Activated CD4-positive, CD25-positive, alpha-beta regulatory T cell treated with anti-CD3 and anti-CD28 coated beads, Interleukin-2, amount 50 U/mL, for 16 hours (primary cell): ENCODE measurements around the gene PPT1.
"Not testable (repeated sequence)": the region's sequence is repeated elsewhere in the genome, so short reads cannot be mapped to it uniquely, and the experiment has no call there.

Experiments
- DNase-seq: peaks from one replicate; pipeline ENCODE4 v3.0.0-alpha.2; 2020; ENCODE audit warnings: low read depth, low spot score

PPT1 gene

DNA sequence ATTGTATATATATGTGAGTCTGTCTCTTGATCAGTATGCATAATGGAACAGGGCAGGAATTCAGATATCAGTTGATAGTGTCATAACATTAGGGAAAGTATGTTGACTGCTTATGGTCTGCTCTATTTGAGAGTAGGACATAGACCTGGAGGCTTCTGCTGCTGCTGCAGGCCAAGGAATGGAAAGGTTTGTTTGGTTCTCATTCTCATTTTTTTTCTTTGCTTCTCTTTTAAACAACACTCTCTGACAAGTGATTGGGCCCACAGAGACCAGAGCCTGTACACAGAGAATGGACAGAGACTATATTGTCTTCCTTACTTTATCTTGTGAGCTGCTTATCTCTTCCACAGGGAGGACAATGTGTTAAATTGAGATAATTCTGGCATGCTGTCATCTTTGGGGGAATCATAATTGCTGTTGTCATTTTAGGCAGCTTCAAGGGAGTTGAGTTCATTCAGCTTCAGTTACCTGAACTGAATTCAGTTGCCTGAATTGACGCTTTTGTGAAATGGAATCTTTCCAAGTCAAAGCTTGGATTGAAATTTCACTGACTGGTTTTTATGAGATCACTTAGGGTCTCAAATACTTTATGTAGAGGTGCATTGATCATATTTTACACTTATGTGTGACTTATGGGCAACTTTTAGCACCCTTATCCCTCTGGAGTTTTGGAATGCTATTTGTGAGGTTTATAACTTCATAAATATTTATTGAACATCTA lies 39.6 kb downstream of the PPT1 start:
- no peak for DNase-seq

GRCh38 chr1:40056519-40057309 lies 40.3 kb downstream of the PPT1 start:
- DNase-seq: no peak

- DNase-seq: no peak
Observed at GRCh38 chr1:40053138-40053887, 43.7 kb downstream of the PPT1 start.

DNA sequence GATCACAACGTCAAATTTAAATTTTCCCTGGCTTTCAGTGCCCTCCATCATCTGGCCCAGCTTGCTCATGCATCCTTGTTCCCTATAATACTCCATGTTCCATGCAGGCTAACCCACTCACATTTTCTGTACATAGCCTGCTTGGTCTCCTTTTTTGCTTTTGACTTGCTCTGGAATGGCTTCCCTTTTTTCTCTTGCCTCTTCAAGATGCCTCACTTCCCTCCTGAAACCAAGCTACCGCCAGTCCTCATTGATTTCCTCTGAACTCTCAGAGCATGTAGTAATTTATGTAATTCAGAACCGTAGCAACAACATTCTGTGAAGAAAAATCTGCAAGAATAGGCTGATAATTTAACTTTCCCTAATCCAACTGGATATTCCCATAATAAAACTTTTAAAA lies 46.2 kb downstream of the PPT1 start:
- no peak for DNase-seq

DNA sequence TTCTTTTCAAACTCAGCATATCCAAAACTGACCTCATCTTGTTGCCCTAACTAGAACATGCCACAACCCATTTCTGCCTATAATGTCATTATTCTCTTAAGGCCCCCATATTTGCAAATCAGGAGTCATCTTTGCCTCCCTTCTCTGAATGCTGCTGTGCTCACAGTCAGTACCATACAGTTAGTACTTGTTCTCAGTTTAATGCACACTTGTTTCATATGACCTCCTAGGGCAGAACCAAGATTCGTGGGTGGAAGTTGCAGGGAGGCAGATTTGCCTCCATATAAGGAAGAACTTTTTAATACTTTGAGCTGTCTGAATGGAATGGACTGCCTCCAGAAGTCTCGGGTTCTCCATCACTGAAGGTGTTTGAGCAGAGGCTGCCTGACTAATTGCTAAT lies 47.3 kb downstream of the PPT1 start:
- DNase-seq: no peak

- no peak for DNase-seq
Observed at GRCh38 chr1:40047769-40048168, 49.3 kb downstream of the PPT1 start.

DNA sequence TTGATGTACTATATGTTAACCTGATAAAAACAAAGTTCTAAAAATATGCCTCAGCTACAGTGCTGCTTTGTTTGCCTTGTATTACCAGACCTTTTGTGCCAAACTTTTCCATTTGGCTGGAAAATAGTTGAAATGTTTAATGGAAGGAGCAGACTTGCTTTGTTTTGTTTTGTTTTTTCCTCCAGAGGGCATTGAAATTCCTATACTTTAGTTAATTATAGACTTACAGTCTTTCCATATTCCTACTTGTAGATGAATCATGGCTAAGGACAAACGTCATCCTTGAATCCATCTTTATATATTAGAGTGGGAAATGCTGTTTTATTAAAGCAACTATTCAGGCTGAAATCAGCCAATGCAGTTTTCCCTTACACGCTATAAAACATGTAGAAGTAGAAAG lies 49.8 kb downstream of the PPT1 start:
- DNase-seq: no peak

- no peak for DNase-seq
Observed at GRCh38 chr1:40045766-40046165, 51.3 kb downstream of the PPT1 start.

GRCh38 chr1:40045182-40045581 lies 51.9 kb downstream of the PPT1 start:
- DNase-seq: no peak

- no peak for DNase-seq
Observed at GRCh38 chr1:40044110-40044509, 52.9 kb downstream of the PPT1 start.

DNA sequence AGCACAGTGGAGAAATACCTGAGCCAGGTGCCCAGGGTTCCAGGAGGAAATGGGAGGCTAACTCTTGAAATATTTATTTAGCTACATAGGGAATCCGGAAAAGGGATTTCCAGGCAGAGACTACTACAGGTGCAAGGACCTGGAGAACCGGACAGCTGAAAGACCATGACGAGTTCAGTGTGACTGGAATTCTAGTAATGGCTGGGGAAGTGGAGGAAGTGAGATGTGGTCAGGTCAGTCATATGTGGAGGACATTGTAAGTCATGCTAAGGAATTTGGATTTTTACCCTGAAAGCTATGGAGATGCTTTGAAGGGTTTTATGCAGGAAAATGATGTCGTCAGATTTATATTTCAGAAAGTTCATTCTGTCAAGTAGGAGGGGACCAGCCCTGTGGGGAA lies 54.7 kb downstream of the PPT1 start:
- DNase-seq: no peak

DNA sequence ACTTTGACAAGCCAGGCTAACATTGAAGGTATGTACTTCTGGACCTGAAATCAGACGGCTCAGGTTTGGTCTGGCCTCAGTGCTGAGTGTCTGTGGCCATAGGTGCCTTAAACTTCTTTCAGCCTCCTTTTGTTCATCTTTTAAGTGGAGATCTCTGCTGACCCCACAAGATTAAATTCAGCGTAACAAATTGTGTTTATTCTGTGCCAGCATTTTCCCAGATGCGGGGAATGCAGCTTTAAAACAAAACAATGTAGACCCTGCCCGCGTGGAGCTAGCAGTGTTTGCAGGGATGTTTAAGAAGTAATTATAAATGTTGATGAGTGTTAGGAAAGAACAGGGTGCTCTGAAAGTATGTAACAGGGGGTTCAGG lies 55.6 kb downstream of the PPT1 start:
- DNase-seq: no peak

DNA sequence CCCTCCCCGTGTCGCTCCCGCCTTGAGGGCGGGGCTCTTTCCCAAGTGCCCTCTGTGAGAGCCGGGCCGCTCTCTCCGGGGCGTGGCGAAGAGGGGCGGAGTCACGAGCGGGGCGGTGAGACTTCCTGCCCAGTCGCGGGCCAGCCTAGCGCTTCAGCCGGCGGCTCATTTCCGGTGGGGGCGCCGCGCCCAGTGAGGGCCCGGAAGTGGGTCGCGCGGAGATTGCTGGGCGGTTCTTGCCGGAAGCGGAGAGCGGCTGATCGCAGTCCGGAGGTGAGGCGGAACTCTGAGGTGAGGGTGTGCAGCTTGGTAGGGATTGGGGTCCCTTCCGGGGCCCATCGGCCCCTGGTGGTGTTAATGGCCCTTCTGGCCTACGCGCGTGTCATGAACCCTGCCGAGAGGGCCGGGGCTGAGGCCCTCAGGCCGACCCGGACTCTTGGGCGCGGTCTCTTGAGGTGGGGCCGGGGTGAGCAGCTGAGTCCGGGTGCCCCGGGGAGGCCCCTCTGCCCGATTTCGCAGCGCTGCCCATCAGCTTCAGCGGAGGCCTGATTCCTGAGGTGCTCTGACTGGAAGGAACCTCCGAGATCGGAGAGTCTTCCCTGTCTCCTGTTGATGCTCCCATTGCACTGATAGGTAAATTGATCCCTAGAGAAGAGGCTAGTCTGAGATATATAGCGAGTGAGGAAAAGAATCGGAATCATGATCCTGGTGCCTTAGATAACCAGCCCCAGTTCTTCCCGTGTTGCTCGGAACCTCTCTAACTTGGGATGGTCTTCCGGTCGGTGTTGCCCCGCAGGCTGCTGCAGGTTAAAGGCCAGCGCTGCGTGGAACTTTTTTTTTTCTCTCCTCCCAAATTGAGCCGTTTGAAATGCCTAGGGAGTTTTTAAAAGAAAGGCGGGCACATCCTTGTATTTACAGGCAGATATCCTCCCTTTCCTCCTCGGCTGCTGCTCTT lies 56.3 kb downstream of the PPT1 start, which contains the start of gene CAP1:
Gene CAP1, plus strand, starts transcription at position 219 of the 955 bp plus-strand sequence. CDS start 18,618 bp downstream, outside the sequence.
- DNase-seq: peak; percentile 99

GRCh38 chr1:40039757-40040510 lies 57.1 kb downstream of the PPT1 start:
- DNase-seq: peak; percentile 45

DNA sequence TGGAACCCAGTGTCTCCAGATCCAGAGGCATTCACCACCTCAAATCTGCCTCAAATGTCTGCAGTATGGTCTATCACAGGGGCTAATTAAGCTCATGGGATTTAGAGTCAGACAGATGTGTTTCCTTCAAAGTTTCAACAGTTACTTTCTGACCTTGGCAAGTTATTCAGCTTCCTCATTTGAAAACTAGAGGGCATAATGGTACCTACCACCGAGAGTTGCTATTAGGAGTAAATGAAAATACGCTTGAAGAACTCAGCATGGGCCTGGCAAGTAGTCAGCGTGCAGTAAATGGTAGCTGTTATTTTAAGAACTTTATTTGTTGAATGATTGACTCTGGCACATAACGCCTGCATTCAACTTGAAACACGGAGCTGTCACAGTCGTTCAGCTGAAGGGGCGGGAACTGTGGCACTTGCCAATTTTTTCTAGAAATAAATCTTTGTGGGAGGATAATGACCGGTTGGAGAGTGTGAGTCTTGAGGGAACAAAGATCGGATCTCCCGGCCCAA lies 57.8 kb downstream of the PPT1 start:
- DNase-seq: no peak

- DNase-seq: no peak
Observed at GRCh38 chr1:40038697-40039096, 58.4 kb downstream of the PPT1 start.

DNA sequence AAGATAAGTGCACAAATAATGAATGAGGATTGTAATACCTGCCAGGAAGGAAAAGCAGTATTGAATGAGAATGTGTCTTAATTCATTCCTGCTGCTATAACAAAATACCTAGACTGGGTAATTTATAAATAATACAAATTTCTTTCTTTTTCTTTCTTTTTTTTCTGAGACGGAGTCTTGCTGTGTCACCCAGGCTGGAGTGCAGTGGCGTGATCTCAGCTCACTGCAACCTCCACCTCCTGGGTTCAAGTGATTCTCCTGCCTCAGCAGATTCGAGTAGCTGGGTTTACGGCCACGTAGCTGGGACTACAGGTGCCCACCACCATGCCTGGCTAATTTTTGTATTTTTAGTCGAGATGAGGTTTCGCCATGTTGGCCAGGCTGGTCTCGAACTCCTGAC lies 59.8 kb downstream of the PPT1 start:
- not testable (repeated sequence) for DNase-seq

DNA sequence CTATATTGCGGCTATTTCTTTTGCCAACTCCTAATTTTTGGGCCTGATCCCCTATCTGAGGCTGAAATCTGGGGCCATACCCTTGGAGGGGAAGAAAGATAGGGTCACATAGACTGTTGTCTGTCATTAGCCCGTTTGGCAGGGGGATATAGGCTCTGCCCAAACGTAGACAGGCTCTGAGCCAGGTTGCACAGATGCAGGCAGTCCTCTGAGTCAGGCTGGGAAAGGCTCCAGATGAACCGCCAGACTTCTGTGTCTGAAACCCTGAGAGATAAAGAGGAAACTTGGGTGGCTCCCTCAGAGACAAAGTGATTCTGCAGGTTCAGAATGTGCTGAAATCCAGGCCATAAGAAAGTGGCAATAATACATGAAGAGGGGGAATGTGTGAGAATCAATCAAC lies 60.5 kb downstream of the PPT1 start:
- no peak for DNase-seq

- DNase-seq: no peak
Observed at GRCh38 chr1:40034869-40035268, 62.2 kb downstream of the PPT1 start.

DNA sequence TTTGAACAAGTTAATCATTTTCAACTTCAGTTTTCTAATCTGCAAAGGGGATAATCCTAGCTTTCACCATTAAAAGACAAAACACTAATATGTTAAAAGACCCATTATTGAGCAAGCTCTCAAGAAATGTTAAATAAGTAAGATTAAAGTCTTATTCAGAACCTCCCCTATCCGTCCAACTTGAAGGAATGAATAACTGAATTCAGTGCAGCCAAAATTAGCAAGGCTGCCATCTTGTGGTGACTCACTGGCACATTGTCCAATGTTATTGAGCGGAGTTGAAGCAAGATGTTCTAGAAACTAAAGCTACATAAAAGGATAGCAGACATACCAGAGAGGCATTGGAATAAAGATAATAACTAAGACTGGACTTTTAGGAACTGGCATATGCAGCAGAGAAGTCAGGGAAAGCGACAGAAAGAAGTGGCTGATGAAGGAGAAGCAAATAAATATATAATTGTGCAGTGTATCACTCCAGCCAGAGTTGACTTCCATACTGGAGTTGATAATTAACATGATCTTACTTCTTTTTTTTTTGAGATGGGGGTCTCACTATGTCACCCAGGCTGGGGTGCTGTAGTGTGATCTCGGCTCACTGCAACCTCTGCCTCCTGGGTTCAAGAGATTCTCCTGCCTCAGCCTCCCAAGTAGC lies 64.7 kb downstream of the PPT1 start:
- peak; percentile 38 for DNase-seq
